GM10266 (cell line): ENCODE results near the gene MYBL2.
A peak's percentile ranks its signal among the peaks of the same experiment; 100 is the strongest.

Source experiments
- DNase-seq: peaks from one replicate; pipeline ENCODE4 v3.0.0; 2012; ENCODE audit errors: extremely low spot score
- CTCF ChIP-seq: IDR thresholded peaks from 2 replicates; pipeline ENCODE4 v1.5.1; 2012; ENCODE audit warnings: mild to moderate bottlenecking, low read depth; ENCODE audit not compliant: control insufficient read depth, insufficient read depth; ENCODE audit errors: missing control alignments

MYBL2 gene

DNA sequence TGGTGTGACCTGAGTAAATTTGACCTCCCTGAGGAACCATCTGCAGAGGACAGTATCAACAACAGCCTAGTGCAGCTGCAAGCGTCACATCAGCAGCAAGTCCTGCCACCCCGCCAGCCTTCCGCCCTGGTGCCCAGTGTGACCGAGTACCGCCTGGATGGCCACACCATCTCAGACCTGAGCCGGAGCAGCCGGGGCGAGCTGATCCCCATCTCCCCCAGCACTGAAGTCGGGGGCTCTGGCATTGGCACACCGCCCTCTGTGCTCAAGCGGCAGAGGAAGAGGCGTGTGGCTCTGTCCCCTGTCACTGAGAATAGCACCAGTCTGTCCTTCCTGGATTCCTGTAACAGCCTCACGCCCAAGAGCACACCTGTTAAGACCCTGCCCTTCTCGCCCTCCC, 35.6 kb downstream of the MYBL2 start:
- no peak for TF ChIP-seq CTCF
- no peak for DNase-seq

DNA sequence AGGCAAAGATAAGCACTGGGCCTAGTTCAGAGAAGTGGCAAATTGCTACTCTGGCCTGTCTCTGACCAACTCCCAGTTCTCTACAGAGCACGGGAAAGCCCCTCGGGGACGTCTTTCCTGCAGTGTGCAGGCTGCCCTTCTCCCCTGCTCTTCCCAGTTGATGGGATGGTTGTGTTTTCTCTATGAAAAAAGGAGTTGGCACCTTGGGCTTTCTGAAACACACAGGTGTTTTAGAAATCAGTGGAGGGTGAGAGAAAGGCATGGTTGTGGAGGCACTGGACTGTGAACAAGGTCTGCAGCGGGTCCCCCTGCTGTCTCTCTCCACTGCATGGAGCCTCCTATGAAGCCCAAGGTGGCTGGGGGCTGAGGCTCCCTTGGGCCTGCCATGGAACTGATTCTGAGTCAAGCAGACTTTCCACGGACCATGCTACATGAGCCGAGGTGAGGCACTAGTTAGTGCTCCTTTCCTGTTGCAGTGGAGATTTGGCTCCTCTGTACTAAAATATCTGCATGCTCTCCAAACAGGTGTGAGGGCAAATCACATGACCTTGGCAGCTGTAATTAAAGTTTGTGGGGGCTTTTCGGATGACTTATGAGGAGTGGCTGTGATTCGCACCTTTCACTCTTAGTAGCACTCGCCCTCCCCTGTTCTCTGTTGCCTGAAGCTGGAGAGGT, 43.6 kb downstream of the MYBL2 start:
- peak; percentile 49 for DNase-seq
- no peak for TF ChIP-seq CTCF

DNA sequence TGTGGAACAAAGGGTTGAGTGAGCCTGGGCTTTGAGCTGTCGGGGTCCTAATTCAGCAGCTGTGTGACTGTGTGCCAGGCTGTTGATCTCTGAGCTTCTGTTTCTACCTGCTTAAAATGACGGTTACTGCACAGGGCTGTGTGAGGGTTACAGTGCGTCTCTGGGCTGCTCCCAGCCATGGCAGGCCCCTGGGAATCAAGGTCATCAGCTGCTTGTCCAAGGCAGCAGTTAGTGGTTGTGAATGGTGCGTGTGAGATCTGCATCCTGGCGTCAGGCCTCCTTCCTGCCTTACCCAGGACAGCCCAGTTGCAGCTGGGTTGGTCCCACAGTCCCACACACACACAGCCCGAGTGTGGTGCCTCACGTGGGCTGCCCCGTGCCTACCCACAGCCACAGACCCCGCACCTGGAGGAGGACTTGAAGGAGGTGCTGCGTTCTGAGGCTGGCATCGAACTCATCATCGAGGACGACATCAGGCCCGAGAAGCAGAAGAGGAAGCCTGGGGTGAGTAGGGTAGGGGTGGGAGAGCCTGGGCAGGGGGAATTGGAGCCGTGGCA, 44.3 kb downstream of the MYBL2 start:
- TF ChIP-seq CTCF = no peak
- DNase-seq = no peak

- TF ChIP-seq CTCF = no peak
Measured at GRCh38 chr20:43715044-43715443, 48.1 kb downstream of the MYBL2 start.

GRCh38 chr20:43715511-43715910, 48.6 kb downstream of the MYBL2 start:
- DNase-seq = no peak
- no peak for TF ChIP-seq CTCF

More at GRCh38 chr20:43715044-43715443, 48.1 kb downstream of the MYBL2 start:
- no peak for DNase-seq

DNA sequence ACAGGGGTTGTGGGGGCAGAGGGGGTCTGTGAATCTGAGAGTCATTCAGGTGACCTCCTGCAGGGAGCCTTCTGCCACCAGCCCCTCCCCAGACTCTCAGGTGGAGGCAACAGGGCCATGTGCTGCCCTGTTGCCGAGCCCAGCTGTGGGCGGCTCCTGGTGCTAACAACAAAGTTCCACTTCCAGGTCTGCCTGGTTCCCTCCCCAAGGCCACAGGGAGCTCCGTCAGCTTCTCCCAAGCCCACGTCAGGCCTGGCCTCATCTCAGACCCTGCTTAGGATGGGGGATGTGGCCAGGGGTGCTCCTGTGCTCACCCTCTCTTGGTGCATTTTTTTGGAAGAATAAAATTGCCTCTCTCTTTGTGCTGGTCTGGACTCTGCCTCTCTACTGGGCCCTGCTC, 49.2 kb downstream of the MYBL2 start:
- DNase-seq = no peak
- TF ChIP-seq CTCF = no peak

DNA sequence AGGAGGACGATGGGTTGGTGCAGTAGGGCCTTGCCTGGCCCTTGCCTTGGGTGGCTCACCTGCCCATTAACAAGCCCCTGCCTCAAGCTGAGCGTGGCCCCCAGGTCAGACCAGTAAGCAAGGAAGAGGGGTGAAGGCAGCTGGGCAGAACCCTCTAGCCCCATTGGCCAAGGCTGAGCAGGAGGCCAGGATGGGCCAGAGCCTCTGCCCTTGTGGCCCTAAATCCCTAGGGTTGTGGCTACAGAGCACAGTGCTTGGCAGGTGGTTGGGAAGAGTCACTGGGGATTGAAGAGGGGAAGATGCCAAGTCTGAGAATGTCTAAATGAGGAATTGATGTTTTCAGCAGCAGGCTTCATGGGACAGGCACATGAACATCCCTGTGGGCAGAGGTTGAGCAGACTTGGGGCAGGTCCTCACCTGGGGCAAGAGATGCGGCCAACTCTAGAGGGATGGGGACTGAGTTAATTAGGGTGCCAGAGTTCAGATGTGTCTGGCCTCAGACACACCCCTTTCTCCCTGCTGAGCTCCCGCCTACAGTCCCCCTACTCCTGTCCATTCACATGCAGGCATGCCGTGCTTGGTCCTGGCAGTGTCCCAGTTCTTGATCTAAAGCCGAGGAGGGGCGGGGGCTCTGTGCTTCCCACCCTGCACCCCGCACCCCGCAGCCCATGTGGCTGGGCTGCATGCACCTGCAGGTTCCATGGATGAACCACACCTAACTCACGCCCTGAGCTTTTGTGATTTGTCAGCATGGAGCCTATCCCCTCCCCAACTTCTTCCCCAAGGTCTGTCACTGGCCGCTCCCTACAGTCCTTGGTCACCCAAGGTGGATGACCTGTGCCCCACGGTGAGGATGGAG, 50.1 kb downstream of the MYBL2 start:
- no peak for TF ChIP-seq CTCF

More for the DNA sequence above, 50.1 kb downstream of the MYBL2 start:
- no peak for DNase-seq
